HG03135 (cell line): Measurements from ENCODE around the gene NRTN.
"Not testable (repeated sequence)": the region's sequence is repeated elsewhere in the genome, so short reads cannot be mapped to it uniquely, and the experiment has no call there.

Experiments
- ATAC-seq: cut with Tn5 transposase; IDR thresholded peaks from one replicate; pipeline ENCODE4 v1.9.1; 2021; ENCODE audit warnings: mild to moderate bottlenecking, moderate library complexity; ENCODE audit not compliant: unreplicated experiment

The NRTN gene

GRCh38 chr19:5864725-5865486, 60.0 kb downstream of the NRTN start:
- no peak for ATAC-seq

DNA sequence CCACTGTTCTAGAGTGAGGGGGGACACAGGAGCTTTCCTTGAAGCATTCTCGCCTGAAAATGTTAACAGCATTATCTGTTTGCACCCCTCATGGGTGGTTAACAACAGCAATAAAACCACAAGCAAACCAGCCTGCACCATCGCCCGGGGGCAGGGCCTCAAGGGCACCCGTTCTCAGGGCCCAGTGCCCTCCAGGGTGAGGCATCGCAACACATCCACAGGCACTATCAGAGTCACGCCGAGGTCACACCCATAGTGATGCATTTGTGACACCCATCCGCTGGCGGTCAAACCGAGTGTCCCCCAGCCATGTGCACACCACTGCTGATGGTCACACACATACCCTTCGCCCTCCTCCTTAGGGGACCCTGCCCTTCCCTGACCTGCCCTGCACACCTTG, 60.9 kb downstream of the NRTN start:
- no peak for ATAC-seq

- ATAC-seq = no peak
Measured at GRCh38 chr19:5867201-5868136, 62.6 kb downstream of the NRTN start.

DNA sequence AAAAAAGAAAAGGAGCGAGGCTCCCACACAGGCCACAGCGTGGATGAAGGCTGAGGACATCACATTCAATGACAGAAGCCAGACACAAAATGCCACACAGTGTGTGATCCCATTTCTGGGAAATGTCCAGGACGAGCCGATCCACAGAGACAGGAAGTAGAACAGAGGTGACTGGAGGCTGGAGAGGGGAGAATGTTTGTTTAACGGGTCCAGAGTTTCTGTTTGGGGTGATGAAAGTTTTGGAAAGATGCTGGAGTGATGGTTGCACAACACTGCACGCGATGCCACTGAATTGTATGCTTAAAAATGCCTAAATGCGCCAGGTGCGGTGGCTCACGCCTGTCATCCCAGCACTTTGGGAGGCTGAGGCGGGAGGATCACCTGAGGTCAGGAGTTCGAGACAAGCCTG, 66.1 kb downstream of the NRTN start:
- no peak for ATAC-seq

- ATAC-seq = no peak
Measured at GRCh38 chr19:5873617-5874199, 68.8 kb downstream of the NRTN start.

DNA sequence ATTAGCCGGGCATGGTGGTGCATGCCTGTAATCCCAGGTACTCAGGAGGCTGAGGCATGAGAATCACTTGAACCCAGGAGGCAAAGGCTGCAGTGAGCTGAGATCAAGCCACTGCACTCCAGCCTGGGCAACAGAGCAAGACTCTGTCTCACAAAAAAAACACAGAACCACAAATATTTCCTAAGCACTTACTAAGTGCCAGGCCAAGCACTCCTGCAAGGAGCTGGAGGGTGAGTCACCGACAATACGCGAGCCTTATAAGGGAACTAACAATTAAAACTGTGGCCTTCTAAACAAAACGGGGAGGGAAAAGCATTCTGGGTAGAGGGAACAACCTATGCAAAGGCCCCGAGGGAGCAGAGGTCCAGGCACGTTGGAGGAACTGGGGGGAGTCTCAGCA, 69.6 kb downstream of the NRTN start:
- ATAC-seq = not testable (repeated sequence)

DNA sequence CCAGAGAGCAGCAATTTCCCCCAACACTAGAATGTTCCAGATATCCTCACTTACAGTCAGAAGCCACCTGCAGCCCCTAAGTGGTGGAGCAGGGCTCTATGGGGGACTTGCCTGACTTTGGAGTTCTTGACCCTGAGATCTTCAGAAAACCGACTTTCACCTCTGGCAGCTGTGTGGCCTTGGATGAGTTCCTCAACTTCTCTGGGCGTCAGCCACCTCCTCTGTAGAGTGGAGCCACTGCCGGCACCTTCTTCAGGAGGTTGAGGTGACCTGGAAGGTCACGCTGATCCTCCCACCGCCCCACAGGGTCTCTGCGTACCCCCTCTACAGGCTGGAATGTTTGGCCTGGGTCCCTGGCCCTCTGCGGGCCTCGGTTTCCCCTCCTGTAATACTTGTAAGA, 72.6 kb downstream of the NRTN start:
- ATAC-seq = no peak

DNA sequence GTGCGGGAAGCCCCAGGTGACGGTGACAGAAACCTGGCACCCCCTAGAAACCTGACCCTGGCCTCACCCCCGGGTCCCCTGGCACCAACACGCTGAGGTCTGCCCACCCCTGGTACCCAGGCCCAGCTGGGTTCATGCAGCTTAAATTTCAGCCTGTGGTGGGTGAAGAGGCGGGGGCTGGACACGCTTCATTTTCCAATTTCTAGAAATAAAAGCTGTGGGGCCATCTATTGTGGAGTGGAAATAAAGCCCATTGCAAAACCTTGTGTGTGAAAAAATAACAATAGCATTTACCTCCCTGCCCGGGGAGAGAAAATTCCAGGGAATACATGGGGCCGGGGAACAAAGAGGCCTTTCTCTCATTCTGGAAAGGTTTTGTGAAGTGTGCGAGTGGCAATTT, 73.0 kb downstream of the NRTN start:
- no peak for ATAC-seq
